Tibial nerve (tissue), 3 donors: ENCODE data around the gene WDR70.

Experiments used
- EP300 ChIP-seq, 2 donors: sonication (generic); formaldehyde crosslinking; IDR thresholded peaks; one replicate each; pipeline ENCODE4 v1.6.1; 2017; ENCODE audit warnings: antibody characterized with exemption in 2 of 2, mild to moderate bottlenecking in 1 of 2
- POLR2A ChIP-seq, 2 donors: fragments of 450-650 bp; IDR thresholded peaks; one replicate each; pipeline ENCODE4 v1.6.1; 2017; ENCODE audit warnings: antibody characterized with exemption in 2 of 2, mild to moderate bottlenecking in 2 of 2, moderate library complexity in 2 of 2

- TF ChIP-seq EP300 (IDR thresholded peaks at IDR 0.05) (no peak), POLR2A (IDR thresholded peaks at IDR 0.05) (no peak)
Observed at GRCh38 chr5:37777432-37778130, 398.5 kb downstream of the WDR70 start.
